Endothelial cell of umbilical vein (primary cell): ENCODE measurements around the gene MED16. TPM values are rescaled to one million over a fixed set of nuclear protein-coding genes. Genes with fewer than 3 reads are reported as not detected.

Experiments
- BruUV-seq: library from RNA; stranded (reverse); fragments of 400-500 nt; replicated peaks from 2 replicates; lab custom pipeline; 2021; lab: Mats Ljungman, UMichigan
- CTCF ChIA-PET: fragments of 300-600, 350-600 bp; sonication (Branson Sonifier 250); formaldehyde crosslinking; loops from one replicate; lab custom pipeline; 2021; ENCODE audit warnings: antibody characterized with exemption, inconsistent platforms; lab: Charles Lee
- POLR2A ChIA-PET: fragments of 300-600, 350-600 bp; sonication (Branson Sonifier 250); formaldehyde crosslinking; loops from one replicate; lab custom pipeline; 2021; ENCODE audit warnings: antibody characterized with exemption, inconsistent platforms; lab: Charles Lee
- DNase-seq: peaks from one replicate; pipeline ENCODE4 v3.0.0-alpha.2; 2011; ENCODE audit warnings: low read depth, low spot score
- FAIRE-seq: peaks from 2 replicates; lab custom pipeline; 2011; peaks lifted over from hg19 to GRCh38; lab: Jason Lieb, UNC
- H2AFZ ChIP-seq: 2 replicates; pipeline ENCODE4 v1.6.0; 2012; ENCODE audit warnings: low read depth, low read length, control low read depth, inconsistent platforms
- H3K27ac ChIP-seq: 2 replicates; pipeline ENCODE4 v1.5.1; 2011; ENCODE audit warnings: low read depth, mild to moderate bottlenecking, control low read depth, low read length, moderate library complexity; ENCODE audit not compliant: insufficient read depth
- H3K27me3 ChIP-seq, 2 experiments: 2 replicates each; pipeline versions ENCODE4 v1.6.0 to v1.6.1; 2011; ENCODE audit warnings: low read length in 2 of 2, mixed read lengths in 1 of 2; ENCODE audit not compliant: control insufficient read depth in 2 of 2, insufficient read depth in 2 of 2
- H3K36me3 ChIP-seq, 2 experiments: 2 replicates in 1 of 2; 3 replicates in 1 of 2; pipeline ENCODE4 v1.5.1; 2011; ENCODE audit warnings: low read length in 2 of 2, mild to moderate bottlenecking in 1 of 2, moderate library complexity in 1 of 2; ENCODE audit not compliant: control insufficient read depth in 2 of 2, insufficient read depth in 2 of 2; ENCODE audit errors: extremely low read depth in 1 of 2
- H3K4me1 ChIP-seq: 3 replicates; pipeline ENCODE4 v1.5.1; 2011; ENCODE audit warnings: mild to moderate bottlenecking, low read length; ENCODE audit not compliant: control insufficient read depth, insufficient read depth; ENCODE audit errors: extremely low read depth
- H3K4me2 ChIP-seq: 2 replicates; pipeline ENCODE4 v1.6.1; 2011; ENCODE audit warnings: low read length, control low read depth, mixed read lengths; ENCODE audit not compliant: insufficient read depth
- H3K4me3 ChIP-seq, 3 experiments: fragments of 200-600 bp in 1 of 3; sonication (generic), shearing (Covaris generic) in 1 of 3; replicated peaks in 1 of 3; 2 replicates each; pipeline ENCODE4 v1.5.1; 2011 to 2016; ENCODE audit warnings: control low read depth in 3 of 3, low read length in 3 of 3, mild to moderate bottlenecking in 2 of 3, inconsistent platforms in 1 of 3, low read depth in 1 of 3, moderate library complexity in 1 of 3; ENCODE audit not compliant: insufficient read depth in 1 of 3
- H3K79me2 ChIP-seq: 2 replicates; pipeline ENCODE4 v1.6.0; 2012; ENCODE audit warnings: low read length, inconsistent platforms; ENCODE audit not compliant: control insufficient read depth, insufficient read depth
- H3K9ac ChIP-seq: replicated peaks from 2 replicates; pipeline ENCODE3; 2011; ENCODE audit warnings: low read length, control low read depth; ENCODE audit not compliant: insufficient read depth; ENCODE audit errors: extremely low read depth
- H3K9me1 ChIP-seq: replicated peaks from 3 replicates; pipeline ENCODE4 v1.6.0; 2011; ENCODE audit warnings: mild to moderate bottlenecking, low read length; ENCODE audit not compliant: control insufficient read depth, insufficient read depth; ENCODE audit errors: extremely low read depth
- H3K9me3 ChIP-seq: replicated peaks from 2 replicates; pipeline ENCODE4 v1.5.1; 2012; ENCODE audit warnings: low read length, inconsistent platforms; ENCODE audit not compliant: control insufficient read depth, insufficient read depth
- H4K20me1 ChIP-seq: replicated peaks from 2 replicates; pipeline ENCODE3; 2011; ENCODE audit warnings: mild to moderate bottlenecking, low read length; ENCODE audit not compliant: control insufficient read depth, insufficient read depth; ENCODE audit errors: extremely low read depth
- CTCF ChIP-seq, 2 donors: IDR thresholded peaks; 1 replicate in 1 of 2; 2 replicates in 1 of 2; pipeline ENCODE4 v1.5.1; 2011; ENCODE audit warnings: low read length in 2 of 2, mild to moderate bottlenecking in 2 of 2, moderate library complexity in 2 of 2, control low read depth in 1 of 2, inconsistent platforms in 1 of 2, low read depth in 1 of 2; ENCODE audit not compliant: insufficient read depth in 1 of 2; ENCODE audit errors: extremely low read depth in 1 of 2
- EZH2 ChIP-seq: IDR thresholded peaks from 2 replicates; pipeline ENCODE4 v1.6.1; 2012; ENCODE audit warnings: borderline replicate concordance, low read depth, mild to moderate bottlenecking, moderate library complexity, low read length, inconsistent platforms; ENCODE audit not compliant: severe bottlenecking
- FOS ChIP-seq: IDR thresholded peaks from 2 replicates; pipeline ENCODE4 v1.6.1; 2011; ENCODE audit warnings: mild to moderate bottlenecking, low read length, moderate library complexity, borderline replicate concordance; ENCODE audit not compliant: insufficient read depth
- GATA2 ChIP-seq: IDR thresholded peaks from 2 replicates; pipeline ENCODE4 v1.7.0; 2011; ENCODE audit warnings: low read depth, mild to moderate bottlenecking, moderate library complexity, mixed read lengths, low read length; ENCODE audit not compliant: insufficient read length, insufficient read depth
- JUN ChIP-seq: IDR thresholded peaks from 2 replicates; pipeline ENCODE4 v1.6.1; 2011; ENCODE audit warnings: borderline replicate concordance, low read depth; ENCODE audit not compliant: insufficient read length, insufficient read depth
- MAX ChIP-seq: IDR thresholded peaks from 2 replicates; pipeline ENCODE4 v1.6.1; 2011; ENCODE audit not compliant: insufficient read depth, insufficient read length
- MYC ChIP-seq: IDR thresholded peaks from one replicate; pipeline ENCODE4 v1.6.1; 2011; ENCODE audit warnings: mild to moderate bottlenecking, low read depth, low read length
- POLR2A ChIP-seq: IDR thresholded peaks from 2 replicates; pipeline ENCODE4 v1.6.1; 2012; ENCODE audit warnings: low read depth, mild to moderate bottlenecking, control low read depth, low read length
- POLR2AphosphoS5 ChIP-seq: IDR thresholded peaks from 2 replicates; pipeline ENCODE4 v1.6.1; 2012; ENCODE audit warnings: low read depth, mild to moderate bottlenecking, control low read depth, low read length, moderate library complexity; ENCODE audit not compliant: insufficient read depth
- dilution Hi-C: fragments of 300-500 bp; cut with MboI; formaldehyde crosslinking; loops from one replicate; pipeline ENCODE4 v1.15.0; 2019; ENCODE audit warnings: low sequenced_read_pairs; ENCODE audit not compliant: extremely low pct_ligation_motif_present
- intact Hi-C: fragments of 100-400 bp; cut with micrococcal nuclease; formaldehyde crosslinking; loops from one replicate; pipeline ENCODE4 v1.10.0; 2022
- polyA plus RNA-seq, 4 experiments: library from polyadenylated mRNA; depleted of rRNA in 3 of 4; stranded (reverse) in 3 of 4; unstranded in 1 of 4; fragments of >200 nt; gene quantifications; 2 replicates each; pipeline versions ENCODE4 v1.2.1 to v1.2.3, GENCODE V29; 2011 to 2012; ENCODE audit warnings: missing spikeins in 1 of 4
- total RNA-seq: library from RNA; stranded (reverse); gene quantifications from 2 replicates; pipeline ENCODE4 v1.2.3, GENCODE V29; 2021

MED16 gene
- total and polyA plus RNA-seq, 2 donors (not counting 3 experiments of a cell fraction or from before 2014, with no cell fraction given) = 63.1 to 66.5 TPM

GRCh38 chr19:827314-827709 is 65.7 kb downstream of the MED16 start:
- H3K36me3 ChIP-seq = no peaks in the 10 kb centered on the region
- DNase-seq (no peak), FAIRE-seq (no peak)
- H3K9ac ChIP-seq = no peak overlapping the region
- no peaks in the 10 kb centered on the region for H4K20me1 ChIP-seq
- H3K9me1 ChIP-seq = no peaks in the 10 kb centered on the region
- no peak overlapping the region for H3K4me3 ChIP-seq
- dilution Hi-C loops = no loop called here
- ChIA-PET CTCF (no interaction called here), POLR2A (no interaction called here)
- H3K4me1 ChIP-seq = no peaks in the 10 kb centered on the region
- no TSS peak for BruUV-seq
- no peak overlapping the region for H2AFZ ChIP-seq
- no peaks in the 10 kb centered on the region for H3K79me2 ChIP-seq
- no peaks in the 10 kb centered on the region for H3K27me3 ChIP-seq
- H3K4me2 ChIP-seq = no peak overlapping the region
- H3K27ac ChIP-seq = no peak overlapping the region
- H3K9me3 ChIP-seq = no peaks in the 10 kb centered on the region
- TF ChIP-seq EZH2 = no peak
- no peak for TF ChIP-seq FOS
- TF ChIP-seq POLR2A = no peak
- TF ChIP-seq CTCF (IDR thresholded peaks at IDR 0.05; ENCODE audit: extremely low read depth in 1 of 2, insufficient read depth in 1 of 2, low read depth in 1 of 2, low read length in 2 of 2) = no peak
- no peak for TF ChIP-seq GATA2
- no peak for TF ChIP-seq MYC
- no peak for TF ChIP-seq JUN
- no peak for TF ChIP-seq MAX
- no peak for TF ChIP-seq POLR2AphosphoS5
- intact Hi-C loops = no loop called here
